Smooth muscle cell (in vitro differentiated cells): ENCODE measurements around the gene PDPK1. TPM values are rescaled to one million over a fixed set of nuclear protein-coding genes. Genes with fewer than 3 reads are reported as not detected.
"Not testable (repeated sequence)": the region's sequence is repeated elsewhere in the genome, so short reads cannot be mapped to it uniquely, and the experiment has no call there.

Source experiments
- DNase-seq: peaks from one replicate; lab custom pipeline; 2025; ENCODE audit not compliant: unreplicated experiment; lab: John Stamatoyannopoulos, UW
- H2AFZ ChIP-seq: fragments of 200-600 bp; sonication (generic); 2 replicates; pipeline ENCODE4 v1.6.0; 2016; ENCODE audit warnings: antibody characterized with exemption, low read depth, mild to moderate bottlenecking
- H3F3A ChIP-seq: fragments of 200-600 bp; sonication (generic); 2 replicates; pipeline ENCODE4 v1.6.0; 2017; ENCODE audit warnings: antibody characterized with exemption, low read depth
- H3K27ac ChIP-seq: fragments of 200-600 bp; sonication (generic); 2 replicates; pipeline ENCODE4 v1.5.1; 2016; ENCODE audit warnings: low read depth, mild to moderate bottlenecking
- H3K27me3 ChIP-seq: fragments of 200-600 bp; sonication (generic); 2 replicates; pipeline ENCODE4 v1.6.1; 2016; ENCODE audit warnings: low read depth, mild to moderate bottlenecking
- H3K36me3 ChIP-seq: fragments of 200-600 bp; sonication (generic); 2 replicates; pipeline ENCODE4 v1.5.1; 2016; ENCODE audit warnings: low read depth
- H3K4me1 ChIP-seq: fragments of 200-600 bp; sonication (generic); 2 replicates; pipeline ENCODE4 v1.5.1; 2016; ENCODE audit warnings: low read depth
- H3K4me2 ChIP-seq: fragments of 200-600 bp; sonication (generic); 2 replicates; pipeline ENCODE4 v1.6.0; 2016; ENCODE audit warnings: mild to moderate bottlenecking
- H3K4me3 ChIP-seq: fragments of 200-600 bp; sonication (generic); 2 replicates; pipeline ENCODE4 v1.5.1; 2016; ENCODE audit warnings: mild to moderate bottlenecking
- H3K79me2 ChIP-seq: fragments of 200-600 bp; sonication (generic); 2 replicates; pipeline ENCODE4 v1.6.0; 2016; ENCODE audit warnings: low read depth, mild to moderate bottlenecking
- H3K9ac ChIP-seq: fragments of 200-600 bp; sonication (generic); 2 replicates; pipeline ENCODE4 v1.6.0; 2016; ENCODE audit warnings: low read depth
- H3K9me3 ChIP-seq: fragments of 200-600 bp; sonication (generic); replicated peaks from 2 replicates; pipeline ENCODE4 v1.5.1; 2016; ENCODE audit warnings: low read depth
- H4K20me1 ChIP-seq: fragments of 200-600 bp; sonication (generic); 2 replicates; pipeline ENCODE4 v1.6.0; 2016; ENCODE audit warnings: low read depth
- WGBS: methylation state at CpG from one replicate; pipeline ENCODE4 v1.1.7; 2016; ENCODE audit warnings: low lambda C conversion rate; 5-methylcytosine and 5-hydroxymethylcytosine counted together
- polyA plus RNA-seq: library from polyadenylated mRNA; unstranded; fragments of >200 nt; fragmentation: Nextera tagmentation; extraction: Ambion mirVana; gene quantifications from 2 replicates; pipeline ENCODE4 v1.2.1, GENCODE V29; 2016
- total RNA-seq: library from RNA; depleted of rRNA; stranded (reverse); fragments of >200 nt; gene quantifications from 2 replicates; pipeline ENCODE4 v1.2.3, GENCODE V29; 2014
- TF ChIP-seq, protein P1 (sequence below): fragments of 200-600 bp; sonication (generic); IDR thresholded peaks from 2 replicates; pipeline ENCODE4 v1.5.1; 2017; ENCODE audit warnings: borderline replicate concordance, mild to moderate bottlenecking, antibody characterized with exemption; ENCODE audit not compliant: insufficient read depth, poor library complexity, severe bottlenecking

Gene PDPK1
- total and polyA plus RNA-seq, 2 experiments from 2014 or later, result 16.4 to 23.8 TPM

GRCh38 chr16:2551420-2551889 is 13.6 kb downstream of the PDPK1 start:
- H3K9ac ChIP-seq, H3F3A ChIP-seq, H3K9me3 ChIP-seq, H3K4me3 ChIP-seq, H2AFZ ChIP-seq, H3K4me1 ChIP-seq, H3K27me3 ChIP-seq, H3K79me2 ChIP-seq, DNase-seq, H3K4me2 ChIP-seq, H3K36me3 ChIP-seq: not testable (repeated sequence)
- Histone ChIP-seq H4K20me1 (peaks cover 13% of the 10 kb centered on the region), H3K27ac (peak overlapping the region; percentile 48)
- TF ChIP-seq, protein P1, sequence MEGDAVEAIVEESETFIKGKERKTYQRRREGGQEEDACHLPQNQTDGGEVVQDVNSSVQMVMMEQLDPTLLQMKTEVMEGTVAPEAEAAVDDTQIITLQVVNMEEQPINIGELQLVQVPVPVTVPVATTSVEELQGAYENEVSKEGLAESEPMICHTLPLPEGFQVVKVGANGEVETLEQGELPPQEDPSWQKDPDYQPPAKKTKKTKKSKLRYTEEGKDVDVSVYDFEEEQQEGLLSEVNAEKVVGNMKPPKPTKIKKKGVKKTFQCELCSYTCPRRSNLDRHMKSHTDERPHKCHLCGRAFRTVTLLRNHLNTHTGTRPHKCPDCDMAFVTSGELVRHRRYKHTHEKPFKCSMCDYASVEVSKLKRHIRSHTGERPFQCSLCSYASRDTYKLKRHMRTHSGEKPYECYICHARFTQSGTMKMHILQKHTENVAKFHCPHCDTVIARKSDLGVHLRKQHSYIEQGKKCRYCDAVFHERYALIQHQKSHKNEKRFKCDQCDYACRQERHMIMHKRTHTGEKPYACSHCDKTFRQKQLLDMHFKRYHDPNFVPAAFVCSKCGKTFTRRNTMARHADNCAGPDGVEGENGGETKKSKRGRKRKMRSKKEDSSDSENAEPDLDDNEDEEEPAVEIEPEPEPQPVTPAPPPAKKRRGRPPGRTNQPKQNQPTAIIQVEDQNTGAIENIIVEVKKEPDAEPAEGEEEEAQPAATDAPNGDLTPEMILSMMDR, result peak; percentile 18
- 42% methylated on average over 11 of the region's 17 CpGs for WGBS

DNA sequence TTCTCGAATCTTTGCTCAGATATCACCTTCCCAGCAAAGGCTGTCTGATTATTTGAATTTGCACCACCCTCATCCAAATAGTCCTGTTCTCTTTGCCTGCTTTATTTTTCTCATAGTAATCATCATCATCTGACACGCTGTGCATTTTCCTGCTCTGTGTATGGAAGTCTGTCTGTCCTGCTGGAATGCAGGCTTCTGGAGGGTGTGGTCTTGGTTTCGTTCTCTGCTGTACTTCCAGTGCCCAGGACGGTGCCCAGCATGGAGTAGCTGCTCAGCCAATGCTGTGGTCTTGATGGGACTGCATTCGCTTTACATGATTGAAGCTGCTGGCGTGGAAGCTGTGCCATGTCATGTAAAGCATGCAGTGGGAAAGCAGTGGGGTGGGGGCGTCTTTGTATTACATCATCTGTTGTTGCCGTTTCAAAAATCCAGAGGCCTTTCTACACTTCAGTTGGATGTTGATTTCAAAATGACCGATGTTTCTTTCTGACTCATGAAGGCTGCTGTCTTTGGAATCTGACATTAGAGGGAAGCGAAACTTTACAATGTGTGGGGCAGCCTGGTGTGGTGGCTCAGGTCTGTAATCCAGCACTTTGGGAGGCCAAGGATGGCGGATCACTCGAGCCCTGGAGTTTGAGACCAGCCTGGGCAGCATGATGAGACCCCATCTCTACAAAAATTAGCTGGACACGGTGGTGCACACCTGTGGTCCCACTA is 17.0 kb downstream of the PDPK1 start:
- no CpG with 5 or more reads among the region's 13 CpGs for WGBS

GRCh38 chr16:2557150-2557549 is 19.3 kb downstream of the PDPK1 start:
- H3K27ac ChIP-seq, H4K20me1 ChIP-seq, H3K4me1 ChIP-seq, H3K79me2 ChIP-seq, H3K4me2 ChIP-seq, DNase-seq, H3K9ac ChIP-seq, H3K4me3 ChIP-seq, H3K36me3 ChIP-seq, H2AFZ ChIP-seq, H3K9me3 ChIP-seq, H3K27me3 ChIP-seq, H3F3A ChIP-seq: not testable (repeated sequence)
- WGBS, result 98% methylated on average over 8 of the region's 15 CpGs

More for the DNA sequence above, 17.0 kb downstream of the PDPK1 start:
- peaks cover 10% of the 10 kb centered on the region for H4K20me1 ChIP-seq
- H2AFZ ChIP-seq, DNase-seq, H3K4me1 ChIP-seq, H3K4me2 ChIP-seq, H3K27ac ChIP-seq, H3K4me3 ChIP-seq, H3F3A ChIP-seq, H3K9ac ChIP-seq, H3K27me3 ChIP-seq, H3K36me3 ChIP-seq, H3K79me2 ChIP-seq, H3K9me3 ChIP-seq: not testable (repeated sequence)

DNA sequence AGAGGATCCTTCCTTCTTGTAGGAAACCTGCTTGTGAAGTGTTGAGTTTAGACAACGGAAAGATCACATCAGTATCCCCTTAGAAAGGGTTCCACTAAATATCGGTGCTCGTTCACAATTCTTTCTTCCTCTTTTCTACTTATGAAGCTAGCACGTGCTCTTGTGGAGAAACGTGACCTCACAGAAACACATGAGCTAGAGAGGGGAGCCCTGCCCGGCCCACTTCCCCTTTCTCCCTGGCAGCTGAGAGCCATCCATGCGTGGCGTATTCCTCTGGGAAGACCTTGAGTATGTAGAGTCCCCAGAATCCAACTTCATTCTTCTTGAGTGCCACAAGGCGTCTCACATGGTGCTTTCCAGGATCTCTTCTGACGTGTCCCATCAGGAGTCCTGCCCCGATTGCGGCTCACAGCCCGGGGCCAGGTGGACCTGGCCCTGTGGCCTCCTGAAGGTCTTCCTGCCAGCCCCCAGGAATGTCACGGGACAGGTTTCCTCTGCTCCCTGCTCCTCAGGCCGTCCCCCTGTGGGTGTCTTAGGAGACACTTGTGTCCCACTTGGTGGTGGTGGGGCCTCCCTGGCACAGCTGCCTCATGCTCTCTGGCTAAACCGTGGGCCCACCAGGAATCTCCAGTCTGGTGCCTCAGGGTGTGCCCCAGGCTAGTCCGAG is 22.4 kb downstream of the PDPK1 start:
- DNase-seq, H2AFZ ChIP-seq, H3K9ac ChIP-seq, H3K9me3 ChIP-seq, H4K20me1 ChIP-seq, H3K36me3 ChIP-seq, H3K27ac ChIP-seq, H3K4me1 ChIP-seq, H3K4me3 ChIP-seq, H3K27me3 ChIP-seq, H3F3A ChIP-seq, H3K79me2 ChIP-seq, H3K4me2 ChIP-seq: not testable (repeated sequence)
- WGBS, result 98% methylated on average over 6 of the region's 17 CpGs

DNA sequence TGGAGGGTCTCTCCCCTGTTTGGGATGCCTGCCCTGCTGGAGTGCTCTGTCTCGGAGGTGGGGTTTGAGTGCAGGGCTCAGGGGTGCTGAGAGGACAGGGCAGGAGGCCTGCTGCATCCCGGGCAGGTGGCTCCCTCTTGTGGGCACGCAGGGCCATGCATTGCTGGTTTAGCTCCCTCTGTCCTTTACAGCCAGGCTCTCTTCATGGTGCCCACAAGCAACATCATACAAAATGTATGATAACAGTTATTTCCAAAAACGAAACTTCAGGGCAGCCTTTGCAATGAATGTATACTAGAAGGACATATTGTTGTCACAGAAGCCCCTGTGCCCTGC is 22.9 kb downstream of the PDPK1 start:
- not testable (repeated sequence) for H3F3A ChIP-seq, H2AFZ ChIP-seq, H3K4me3 ChIP-seq, H3K79me2 ChIP-seq, H3K4me1 ChIP-seq, H3K36me3 ChIP-seq, H3K27me3 ChIP-seq, H3K4me2 ChIP-seq, H3K9me3 ChIP-seq, H4K20me1 ChIP-seq, DNase-seq, H3K9ac ChIP-seq, H3K27ac ChIP-seq
- 13% methylated on average over 3 of the region's 4 CpGs for WGBS
- TF ChIP-seq, protein P1, result peak; percentile 50

- H2AFZ ChIP-seq, H3K9me3 ChIP-seq, H3K79me2 ChIP-seq, H3K36me3 ChIP-seq, H3K27ac ChIP-seq, H4K20me1 ChIP-seq, H3K9ac ChIP-seq, H3K4me1 ChIP-seq, H3K27me3 ChIP-seq, DNase-seq, H3K4me2 ChIP-seq, H3K4me3 ChIP-seq, H3F3A ChIP-seq: not testable (repeated sequence)
- no CpG with 5 or more reads among the region's 6 CpGs for WGBS
These were observed 29.7 kb downstream of the PDPK1 start for GRCh38 chr16:2567506-2567905.

DNA sequence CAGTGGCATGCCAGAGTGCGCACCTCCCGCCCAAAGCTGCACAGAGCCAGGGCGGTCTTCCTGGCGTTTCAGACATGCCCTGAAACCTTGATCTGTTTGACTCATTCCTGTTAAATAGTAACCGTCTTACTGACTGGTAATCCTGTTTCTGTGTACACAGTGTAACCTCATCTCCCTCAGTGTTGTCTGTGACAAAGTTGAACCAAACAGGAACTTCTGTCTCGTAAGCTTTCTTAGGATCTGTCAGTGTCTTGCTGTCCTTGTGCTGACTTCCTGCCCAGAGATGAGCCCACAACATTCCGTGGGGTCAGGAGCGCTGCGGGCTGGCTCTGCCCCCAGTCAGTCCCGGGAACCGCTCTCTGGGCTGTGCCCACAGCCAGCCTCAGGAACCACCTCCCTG is 30.8 kb downstream of the PDPK1 start:
- H3K4me1 ChIP-seq, H3K36me3 ChIP-seq, H3K4me3 ChIP-seq, H3K27me3 ChIP-seq, H3K4me2 ChIP-seq, H3K9ac ChIP-seq, DNase-seq, H3K79me2 ChIP-seq, H3K9me3 ChIP-seq, H3F3A ChIP-seq, H3K27ac ChIP-seq, H2AFZ ChIP-seq, H4K20me1 ChIP-seq: not testable (repeated sequence)
- WGBS, result no CpG with 5 or more reads among the region's 11 CpGs
